Measurements from ENCODE around the gene RXRA.

- TF ChIP-seq CTCF (IDR thresholded peaks at IDR 0.05; ENCODE audit: low read depth, low read length, missing input control) = no peak
- TF ChIP-seq YY1 (IDR thresholded peaks at IDR 0.05) = no peak
- no peak for TF ChIP-seq GABPA (IDR thresholded peaks at IDR 0.05 in 1 of 2, conservative IDR thresholded peaks at IDR 0.05 in 1 of 2)
- TF ChIP-seq REST (IDR thresholded peaks at IDR 0.05) = no peak
Observed at GRCh38 chr9:134444038-134444315, 117.7 kb downstream of the RXRA start.
